ENCODE measurements around the gene HRH3.

- TF ChIP-seq, protein P1, sequence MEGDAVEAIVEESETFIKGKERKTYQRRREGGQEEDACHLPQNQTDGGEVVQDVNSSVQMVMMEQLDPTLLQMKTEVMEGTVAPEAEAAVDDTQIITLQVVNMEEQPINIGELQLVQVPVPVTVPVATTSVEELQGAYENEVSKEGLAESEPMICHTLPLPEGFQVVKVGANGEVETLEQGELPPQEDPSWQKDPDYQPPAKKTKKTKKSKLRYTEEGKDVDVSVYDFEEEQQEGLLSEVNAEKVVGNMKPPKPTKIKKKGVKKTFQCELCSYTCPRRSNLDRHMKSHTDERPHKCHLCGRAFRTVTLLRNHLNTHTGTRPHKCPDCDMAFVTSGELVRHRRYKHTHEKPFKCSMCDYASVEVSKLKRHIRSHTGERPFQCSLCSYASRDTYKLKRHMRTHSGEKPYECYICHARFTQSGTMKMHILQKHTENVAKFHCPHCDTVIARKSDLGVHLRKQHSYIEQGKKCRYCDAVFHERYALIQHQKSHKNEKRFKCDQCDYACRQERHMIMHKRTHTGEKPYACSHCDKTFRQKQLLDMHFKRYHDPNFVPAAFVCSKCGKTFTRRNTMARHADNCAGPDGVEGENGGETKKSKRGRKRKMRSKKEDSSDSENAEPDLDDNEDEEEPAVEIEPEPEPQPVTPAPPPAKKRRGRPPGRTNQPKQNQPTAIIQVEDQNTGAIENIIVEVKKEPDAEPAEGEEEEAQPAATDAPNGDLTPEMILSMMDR (IDR thresholded peaks at IDR 0.05) = no peak
- TF ChIP-seq POLR2AphosphoS5 (IDR thresholded peaks at IDR 0.05) (no peak), POLR2A (IDR thresholded peaks at IDR 0.05) (no peak), EP300 (IDR thresholded peaks at IDR 0.05) (no peak)
These were observed 4.9 kb upstream of the HRH3 start for GRCh38 chr20:62225026-62225425.
